ENCODE results near the gene OVOL2. TPM values are rescaled to one million over a fixed set of nuclear protein-coding genes. Genes with fewer than 3 reads are reported as not detected.

Gene OVOL2
- polyA plus RNA-seq, 1 of the 3 experiments (the other 2 are of a cell fraction) = not detected

- H2AFZ ChIP-seq (ENCODE audit: low read depth) = no peak overlapping the region
- TF ChIP-seq SIN3A (IDR thresholded peaks at IDR 0.05; ENCODE audit: borderline replicate concordance, low read depth, low read length) (no peak), CHD2 (IDR thresholded peaks at IDR 0.05; ENCODE audit: low read length, partially characterized antibody) (no peak), TCF12 (IDR thresholded peaks at IDR 0.05) (no peak), TAF1 (IDR thresholded peaks at IDR 0.05; ENCODE audit: borderline replicate concordance, low read depth, low read length) (no peak), FOSL2 (IDR thresholded peaks at IDR 0.05; ENCODE audit: borderline replicate concordance, low read depth) (no peak), USF2 (IDR thresholded peaks at IDR 0.05; ENCODE audit: borderline replicate concordance, low read depth, low read length) (no peak), PBX3 (IDR thresholded peaks at IDR 0.05) (no peak), FOXM1 (IDR thresholded peaks at IDR 0.05; ENCODE audit: low read depth) (no peak), ZBTB33 (IDR thresholded peaks at IDR 0.05; ENCODE audit: borderline replicate concordance, low read depth) (no peak), MXI1 (IDR thresholded peaks at IDR 0.05; ENCODE audit: low read depth, low read length) (no peak), IRF3 (IDR thresholded peaks at IDR 0.05; ENCODE audit: low read depth, low read length) (no peak)
- no peak overlapping the region for H3K9ac ChIP-seq
- ChIA-PET CTCF (no interaction called here), POLR2A (no interaction called here)
- H3K79me2 ChIP-seq (ENCODE audit: insufficient read depth) = no peaks in the 10 kb centered on the region
- H3K27ac ChIP-seq (ENCODE audit: low read depth in 2 of 2, low read length in 1 of 2) = no peak overlapping the region
- no peaks in the 10 kb centered on the region for H3F3A ChIP-seq (replicated peaks; ENCODE audit: insufficient read depth)
- H3K36me3 ChIP-seq (replicated peaks in 1 of 2; ENCODE audit: control insufficient read depth in 1 of 2, insufficient read depth in 2 of 2, low read length in 1 of 2) = no peaks in the 10 kb centered on the region
- no peak overlapping the region for H3K4me2 ChIP-seq
- no peaks in the 10 kb centered on the region for H3K9me3 ChIP-seq
- 67% methylated on average over 6 of the region's 6 CpGs for WGBS (ENCODE audit: low lambda C conversion rate)
- DNase-seq = no peak
- H3K27me3 ChIP-seq (ENCODE audit: insufficient read depth) = no peaks in the 10 kb centered on the region
- H3K9me2 ChIP-seq = no peaks in the 10 kb centered on the region
- H3K4me1 ChIP-seq (ENCODE audit: control insufficient read depth in 1 of 2, insufficient read depth in 2 of 2, low read depth in 1 of 2, low read length in 1 of 2) = no peaks in the 10 kb centered on the region
- H3K4me3 ChIP-seq (ENCODE audit: low read depth in 2 of 2, low read length in 1 of 2) = no peak overlapping the region
- no peaks in the 10 kb centered on the region for H4K20me1 ChIP-seq (ENCODE audit: insufficient read depth)
These were observed 43.3 kb downstream of the OVOL2 start for GRCh38 chr20:18014411-18014810.

GRCh38 chr20:18012901-18013300, 44.8 kb downstream of the OVOL2 start:
- ChIA-PET POLR2A (interaction anchor here (0.6 kb wide), 1 partner anchor 1425 kb away, joined by 4 read pairs; no protein-coding TSS in a partner anchor), CTCF (interaction anchor here (1.0 kb wide), 1 partner anchor 399 kb away, joined by 3 read pairs; no protein-coding TSS in a partner anchor)
- 93% methylated on average over 2 of the region's 2 CpGs for WGBS (ENCODE audit: low lambda C conversion rate)
- TF ChIP-seq USF1 (IDR thresholded peaks at IDR 0.05; ENCODE audit: borderline replicate concordance, low read depth) (no peak), CHD2 (IDR thresholded peaks at IDR 0.05; ENCODE audit: low read length, partially characterized antibody) (no peak), NRF1 (IDR thresholded peaks at IDR 0.05; ENCODE audit: low read depth, low read length) (no peak), SIN3A (IDR thresholded peaks at IDR 0.05; ENCODE audit: borderline replicate concordance, low read depth, low read length) (no peak), RFX5 (IDR thresholded peaks at IDR 0.05; ENCODE audit: low read length) (no peak), USF2 (IDR thresholded peaks at IDR 0.05; ENCODE audit: borderline replicate concordance, low read depth, low read length) (no peak), CTCF (IDR thresholded peaks at IDR 0.05) (no peak)

More at GRCh38 chr20:18012901-18013300, 44.8 kb downstream of the OVOL2 start:
- peaks cover 0 to 2% of the 10 kb centered on the region in 2 experiments; a peak in 1 of 4 replicates for H3K4me1 ChIP-seq (ENCODE audit: control insufficient read depth in 1 of 2, insufficient read depth in 2 of 2, low read depth in 1 of 2, low read length in 1 of 2)
- H3F3A ChIP-seq (replicated peaks; ENCODE audit: insufficient read depth) = no peaks in the 10 kb centered on the region
- no peaks in the 10 kb centered on the region for H3K36me3 ChIP-seq (replicated peaks in 1 of 2; ENCODE audit: control insufficient read depth in 1 of 2, insufficient read depth in 2 of 2, low read length in 1 of 2)
- DNase-seq = no peak
- no peaks in the 10 kb centered on the region for H3K9me3 ChIP-seq
- no peaks in the 10 kb centered on the region for H3K9me2 ChIP-seq
- H3K4me2 ChIP-seq = no peak overlapping the region
- H3K79me2 ChIP-seq (ENCODE audit: insufficient read depth) = no peaks in the 10 kb centered on the region
- no peak overlapping the region for H3K27ac ChIP-seq (ENCODE audit: low read depth in 2 of 2, low read length in 1 of 2)
- no peaks in the 10 kb centered on the region for H4K20me1 ChIP-seq (ENCODE audit: insufficient read depth)
- no peak overlapping the region for H2AFZ ChIP-seq (ENCODE audit: low read depth)
- H3K4me3 ChIP-seq (ENCODE audit: low read depth in 2 of 2, low read length in 1 of 2) = no peak overlapping the region
- H3K27me3 ChIP-seq (ENCODE audit: insufficient read depth) = no peaks in the 10 kb centered on the region
- H3K9ac ChIP-seq = no peak overlapping the region
